HG03280 (cell line): ENCODE measurements around the gene ZGLP1.

ENCODE experiments used
- ATAC-seq: cut with Tn5 transposase; IDR thresholded peaks from one replicate; pipeline ENCODE4 v1.9.1; 2021; ENCODE audit warnings: mild to moderate bottlenecking, moderate library complexity; ENCODE audit not compliant: unreplicated experiment

Gene ZGLP1

DNA sequence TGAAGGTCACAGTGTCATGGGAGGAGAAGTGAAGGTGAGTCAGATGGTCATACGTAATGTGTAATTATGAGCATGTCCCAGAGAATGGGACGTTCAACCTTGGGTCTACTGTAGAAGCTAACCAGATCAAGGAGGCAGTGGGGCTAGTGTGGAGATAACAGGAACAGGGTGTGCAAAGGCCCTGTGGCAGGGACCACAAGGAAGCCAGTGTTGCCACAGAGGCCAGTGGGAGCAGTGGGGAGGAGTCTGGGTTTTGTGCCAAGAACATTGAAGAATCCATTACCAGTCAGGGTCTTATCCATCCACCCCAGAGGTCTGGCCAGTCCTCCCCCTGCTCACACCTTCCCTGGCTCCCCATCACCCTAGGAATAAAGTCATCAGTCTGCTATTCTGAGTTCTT lies 54.3 kb downstream of the ZGLP1 start:
- ATAC-seq: no peak
